Uterus (tissue), 4 donors: Measurements from ENCODE around the gene TRABD2B. TPM values are rescaled to one million over a fixed set of nuclear protein-coding genes. Genes with fewer than 3 reads are reported as not detected.
A peak's percentile ranks its signal among the peaks of the same experiment; 100 is the strongest.

Experiments
- DNase-seq, 2 donors: peaks; one replicate each; pipeline ENCODE4 v3.0.0-alpha.2; 2019 to 2020
- H3K27ac ChIP-seq, 2 donors: fragments of 200-600 bp; sonication (generic); 1 replicate in 1 of 2; 2 replicates in 1 of 2; pipeline ENCODE4 v1.5.1; 2016 to 2018
- H3K27me3 ChIP-seq, 2 donors: fragments of 200-600 bp; sonication (generic); one replicate each; pipeline ENCODE4 v1.5.1; 2018 to 2019; ENCODE audit warnings: control low read depth in 1 of 2
- H3K36me3 ChIP-seq, 2 donors: fragments of 200-600 bp; sonication (generic); one replicate each; pipeline ENCODE4 v1.5.1; 2019; ENCODE audit warnings: control low read depth in 1 of 2
- H3K4me1 ChIP-seq, 2 donors: fragments of 200-600 bp; sonication (generic); one replicate each; pipeline ENCODE4 v1.5.1; 2018 to 2019; ENCODE audit warnings: control low read depth in 1 of 2
- H3K4me3 ChIP-seq, 2 donors: fragments of 200-600 bp; sonication (generic); 1 replicate in 1 of 2; 2 replicates in 1 of 2; pipeline ENCODE4 v1.5.1; 2018 to 2019; ENCODE audit warnings: mild to moderate bottlenecking in 1 of 2
- H3K9me3 ChIP-seq, 2 donors: fragments of 200-600 bp; sonication (generic); one replicate each; pipeline ENCODE4 v1.5.1; 2019; ENCODE audit warnings: control low read depth in 1 of 2
- CTCF ChIP-seq, 4 experiments: fragments of 200-600 bp in 2 of 4; fragments of 450-650 bp in 2 of 4; sonication (generic) in 2 of 4; IDR thresholded peaks; one replicate each; pipeline ENCODE4 v1.5.1; 2016 to 2019; ENCODE audit warnings: antibody characterized with exemption in 4 of 4, mild to moderate bottlenecking in 2 of 4, moderate library complexity in 1 of 4
- POLR2A ChIP-seq, 2 donors: fragments of 450-650 bp; IDR thresholded peaks; one replicate each; pipeline ENCODE4 v1.6.1; 2016; ENCODE audit warnings: antibody characterized with exemption in 2 of 2, mild to moderate bottlenecking in 1 of 2, moderate library complexity in 1 of 2
- intact Hi-C: fragments of 100-400 bp; cut with DNase I; formaldehyde crosslinking; loops from one replicate; pipeline ENCODE4 v1.15.1; 2023; ENCODE audit warnings: low total_unique reads
- total RNA-seq, 4 donors: library from RNA; depleted of rRNA in 3 of 4; stranded (reverse); fragments of >200 nt in 3 of 4; gene quantifications; one replicate each; pipeline versions ENCODE4 v1.1.0 to v1.2.4, GENCODE V29; 2014 to 2023
- donor health status: DM: yes; HTN: yes; CAD: no.

Gene TRABD2B
- total RNA-seq, 4 donors from 2014 or later = under 0.01 to 1.6 (median 1.0) TPM

GRCh38 chr1:47998396-47998990, 1.3 kb upstream of the TRABD2B start:
- TF ChIP-seq CTCF (IDR thresholded peaks at IDR 0.05) (no peak), POLR2A (IDR thresholded peaks at IDR 0.05) (no peak)
- Histone ChIP-seq H3K27ac (no peak overlapping the region), H3K4me3 (no peak overlapping the region), H3K27me3 (peaks cover 0 to 7% of the 10 kb centered on the region in 2 donors), H3K9me3 (no peaks in the 10 kb centered on the region), H3K36me3 (no peaks in the 10 kb centered on the region), H3K4me1 (no peaks in the 10 kb centered on the region)
- intact Hi-C loops = no loop called here
- no peak for DNase-seq

- TF ChIP-seq CTCF (IDR thresholded peaks at IDR 0.05) (no peak), POLR2A (IDR thresholded peaks at IDR 0.05) (no peak)
- Histone ChIP-seq H3K9me3 (no peaks in the 10 kb centered on the region), H3K4me3 (peak overlapping the region; percentile 25 to 51), H3K27me3 (peaks cover 0 to 7% of the 10 kb centered on the region in 2 donors), H3K4me1 (no peaks in the 10 kb centered on the region), H3K36me3 (no peaks in the 10 kb centered on the region), H3K27ac (peak overlapping the region; percentile 57 to 74)
- intact Hi-C loops = no loop called here
- DNase-seq = no peak
These were observed 569 bp downstream of the TRABD2B start for GRCh38 chr1:47996406-47997226.

- Histone ChIP-seq H3K9me3 (no peaks in the 10 kb centered on the region), H3K36me3 (no peaks in the 10 kb centered on the region), H3K27me3 (peaks cover 0 to 7% of the 10 kb centered on the region in 2 donors), H3K27ac (no peak overlapping the region), H3K4me1 (no peaks in the 10 kb centered on the region), H3K4me3 (no peak overlapping the region)
- TF ChIP-seq POLR2A (IDR thresholded peaks at IDR 0.05) (no peak), CTCF (IDR thresholded peaks at IDR 0.05) (no peak)
- intact Hi-C loops = no loop called here
- DNase-seq = no peak
These were observed 1.2 kb downstream of the TRABD2B start for GRCh38 chr1:47996060-47996405.

GRCh38 chr1:47995306-47996050, 1.7 kb downstream of the TRABD2B start:
- Histone ChIP-seq H3K9me3 (no peaks in the 10 kb centered on the region), H3K27me3 (peaks cover 0 to 7% of the 10 kb centered on the region in 2 donors), H3K36me3 (no peaks in the 10 kb centered on the region), H3K27ac (no peak overlapping the region), H3K4me3 (no peak overlapping the region), H3K4me1 (no peaks in the 10 kb centered on the region)
- intact Hi-C loops = no loop called here
- TF ChIP-seq POLR2A (IDR thresholded peaks at IDR 0.05) (no peak), CTCF (IDR thresholded peaks at IDR 0.05) (no peak)
- no peak for DNase-seq
